Measurements from ENCODE around the gene HPDL.

DNA sequence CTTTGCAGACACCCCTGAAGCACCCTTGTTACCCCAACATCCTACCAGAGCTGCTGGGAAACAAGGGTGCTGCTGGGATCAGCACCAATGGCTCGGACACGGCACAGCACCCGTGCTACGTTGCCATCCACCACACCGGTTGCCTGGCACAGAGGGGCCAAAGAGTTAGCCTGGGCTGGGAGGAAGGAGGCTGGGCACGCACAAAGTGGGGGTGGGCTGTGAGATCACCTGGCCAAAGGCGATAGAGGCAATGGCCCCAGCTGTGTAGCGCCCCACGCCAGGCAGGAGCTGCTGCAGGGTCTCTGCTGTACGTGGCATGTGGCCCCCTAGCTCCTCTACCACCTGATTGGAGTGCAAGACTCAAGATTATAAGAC, 5.6 kb downstream of the HPDL start:
- no peak for TF ChIP-seq EZH2 (IDR thresholded peaks at IDR 0.05)
- TF ChIP-seq, protein P1, sequence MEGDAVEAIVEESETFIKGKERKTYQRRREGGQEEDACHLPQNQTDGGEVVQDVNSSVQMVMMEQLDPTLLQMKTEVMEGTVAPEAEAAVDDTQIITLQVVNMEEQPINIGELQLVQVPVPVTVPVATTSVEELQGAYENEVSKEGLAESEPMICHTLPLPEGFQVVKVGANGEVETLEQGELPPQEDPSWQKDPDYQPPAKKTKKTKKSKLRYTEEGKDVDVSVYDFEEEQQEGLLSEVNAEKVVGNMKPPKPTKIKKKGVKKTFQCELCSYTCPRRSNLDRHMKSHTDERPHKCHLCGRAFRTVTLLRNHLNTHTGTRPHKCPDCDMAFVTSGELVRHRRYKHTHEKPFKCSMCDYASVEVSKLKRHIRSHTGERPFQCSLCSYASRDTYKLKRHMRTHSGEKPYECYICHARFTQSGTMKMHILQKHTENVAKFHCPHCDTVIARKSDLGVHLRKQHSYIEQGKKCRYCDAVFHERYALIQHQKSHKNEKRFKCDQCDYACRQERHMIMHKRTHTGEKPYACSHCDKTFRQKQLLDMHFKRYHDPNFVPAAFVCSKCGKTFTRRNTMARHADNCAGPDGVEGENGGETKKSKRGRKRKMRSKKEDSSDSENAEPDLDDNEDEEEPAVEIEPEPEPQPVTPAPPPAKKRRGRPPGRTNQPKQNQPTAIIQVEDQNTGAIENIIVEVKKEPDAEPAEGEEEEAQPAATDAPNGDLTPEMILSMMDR (IDR thresholded peaks at IDR 0.05): no peak
- TF ChIP-seq EZH2phosphoT487 (IDR thresholded peaks at IDR 0.05): no peak

All from neural progenitor cell (in vitro differentiated cells).